MCF 10A (cell line): ENCODE measurements around the gene L1TD1. TPM values are rescaled to one million over a fixed set of nuclear protein-coding genes. Genes with fewer than 3 reads are reported as not detected.
"Not testable (repeated sequence)": the region's sequence is repeated elsewhere in the genome, so short reads cannot be mapped to it uniquely, and the experiment has no call there.

ENCODE experiments used
- BruUV-seq: library from RNA; stranded (reverse); fragments of 400-500 nt; replicated peaks from 2 replicates; lab custom pipeline; 2021; lab: Mats Ljungman, UMichigan
- CTCF ChIA-PET: fragments of 300-600 bp; sonication (Branson Sonifier 250); formaldehyde crosslinking; extraction: SDS; loops from one replicate; lab custom pipeline; 2021; ENCODE audit warnings: antibody characterized with exemption, inconsistent platforms; lab: Yijun Ruan, JAX
- POLR2A ChIA-PET: fragments of 300-600, 350-650 bp; sonication (Branson Sonifier 250); formaldehyde crosslinking; extraction: SDS; loops from one replicate; lab custom pipeline; 2020; ENCODE audit warnings: antibody characterized with exemption, inconsistent platforms; lab: Yijun Ruan, JAX
- DNase-seq: peaks from one replicate; pipeline ENCODE4 v3.0.0-alpha.2; 2018; ENCODE audit not compliant: unreplicated experiment
- H3K27ac Mint-ChIP-seq: one replicate; pipeline ENCODE4 v1.8.0; 2022; ENCODE audit warnings: mild to moderate bottlenecking, low read depth, mixed read lengths; ENCODE audit not compliant: unreplicated experiment
- H3K27me3 Mint-ChIP-seq: one replicate; pipeline ENCODE4 v1.8.0; 2022; ENCODE audit warnings: mixed read lengths; ENCODE audit not compliant: insufficient read depth, unreplicated experiment
- H3K36me3 Mint-ChIP-seq: one replicate; pipeline ENCODE4 v1.8.0; 2022; ENCODE audit warnings: mild to moderate bottlenecking, moderate library complexity, mixed read lengths; ENCODE audit not compliant: insufficient read depth, unreplicated experiment
- H3K4me1 Mint-ChIP-seq: one replicate; pipeline ENCODE4 v1.8.0; 2022; ENCODE audit warnings: mixed read lengths; ENCODE audit not compliant: insufficient read depth, unreplicated experiment
- H3K4me3 Mint-ChIP-seq: one replicate; pipeline ENCODE4 v1.8.0; 2022; ENCODE audit warnings: mild to moderate bottlenecking, moderate library complexity, mixed read lengths; ENCODE audit not compliant: unreplicated experiment
- H3K9me3 Mint-ChIP-seq: one replicate; pipeline ENCODE4 v1.8.0; 2022; ENCODE audit warnings: mixed read lengths; ENCODE audit not compliant: unreplicated experiment
- CTCF ChIP-seq: fragments of 200-600 bp; IDR thresholded peaks from one replicate; pipeline ENCODE4 v1.8.0; 2022; ENCODE audit warnings: antibody characterized with exemption, mild to moderate bottlenecking; ENCODE audit not compliant: unreplicated experiment
- intact Hi-C: fragments of 100-400 bp; cut with micrococcal nuclease; formaldehyde crosslinking; loops from 2 replicates; pipeline ENCODE4 v1.14.1; 2022
- total RNA-seq: library from RNA; stranded (reverse); gene quantifications from 2 replicates; pipeline ENCODE4 v1.2.3, GENCODE V29; 2022

L1TD1 gene
- total RNA-seq, 1 experiment from 2014 or later, result not detected

- no peaks in the 10 kb centered on the region for H3K36me3 Mint-ChIP-seq
- no peak for TF ChIP-seq CTCF
- H3K4me1 Mint-ChIP-seq, result peaks cover 12% of the 10 kb centered on the region
- H3K27ac Mint-ChIP-seq, result no peak overlapping the region
- H3K27me3 Mint-ChIP-seq, result no peaks in the 10 kb centered on the region
- ChIA-PET POLR2A (interaction anchor here (0.6 kb wide), 1 partner anchor 43 kb away, joined by 3 read pairs; no protein-coding TSS in a partner anchor), CTCF (no interaction called here)
- H3K9me3 Mint-ChIP-seq, result peaks cover 19% of the 10 kb centered on the region
- no peak for DNase-seq
- BruUV-seq, result no TSS peak
- intact Hi-C loops, result no loop called here
- H3K4me3 Mint-ChIP-seq, result no peak overlapping the region
Observed at GRCh38 chr1:62213075-62213914, 18.6 kb downstream of the L1TD1 start.

GRCh38 chr1:62218604-62219003 lies 24.0 kb downstream of the L1TD1 start:
- TF ChIP-seq CTCF, result no peak
- ChIA-PET CTCF (no interaction called here), POLR2A (no interaction called here)
- no peaks in the 10 kb centered on the region for H3K36me3 Mint-ChIP-seq
- H3K4me1 Mint-ChIP-seq, result no peaks in the 10 kb centered on the region
- no TSS peak for BruUV-seq
- no peaks in the 10 kb centered on the region for H3K27me3 Mint-ChIP-seq
- intact Hi-C loops, result no loop called here
- no peak overlapping the region for H3K4me3 Mint-ChIP-seq
- H3K27ac Mint-ChIP-seq, result no peak overlapping the region
- no peak for DNase-seq
- H3K9me3 Mint-ChIP-seq, result no peaks in the 10 kb centered on the region

GRCh38 chr1:62220456-62220855 lies 25.8 kb downstream of the L1TD1 start:
- H3K4me1 Mint-ChIP-seq, BruUV-seq, intact Hi-C loops, POLR2A ChIA-PET, H3K9me3 Mint-ChIP-seq, DNase-seq, H3K27me3 Mint-ChIP-seq, H3K27ac Mint-ChIP-seq, H3K36me3 Mint-ChIP-seq, H3K4me3 Mint-ChIP-seq: not testable (repeated sequence)
- CTCF ChIA-PET, result interaction anchor here (0.6 to 2.0 kb wide), 2 partner anchors 44 to 76 kb away, joined by 3 to 5 read pairs; no protein-coding TSS in a partner anchor

- H3K27ac Mint-ChIP-seq, result no peak overlapping the region
- intact Hi-C loops, result no loop called here
- ChIA-PET CTCF (interaction anchor here (0.7 to 2.0 kb wide), 2 partner anchors 45 to 710 kb away, joined by 3 to 5 read pairs; no protein-coding TSS in a partner anchor), POLR2A (no interaction called here)
- TF ChIP-seq CTCF, result no peak
- H3K27me3 Mint-ChIP-seq, result no peaks in the 10 kb centered on the region
- no peak for DNase-seq
- BruUV-seq, result no TSS peak
- H3K9me3 Mint-ChIP-seq, result no peaks in the 10 kb centered on the region
- H3K36me3 Mint-ChIP-seq, result no peaks in the 10 kb centered on the region
- no peaks in the 10 kb centered on the region for H3K4me1 Mint-ChIP-seq
- no peak overlapping the region for H3K4me3 Mint-ChIP-seq
Observed at GRCh38 chr1:62221171-62221570, 26.5 kb downstream of the L1TD1 start.
